Esophagus muscularis mucosa (tissue), 3 donors: ENCODE measurements around the gene HMSD.

Experiments
- POLR2A ChIP-seq: fragments of 450-650 bp; IDR thresholded peaks from one replicate; pipeline ENCODE4 v1.6.1; 2017; ENCODE audit warnings: antibody characterized with exemption, moderate library complexity, mild to moderate bottlenecking, low read depth
- POLR2AphosphoS5 ChIP-seq, 2 donors: sonication (generic); formaldehyde crosslinking; IDR thresholded peaks; one replicate each; pipeline ENCODE4 v1.6.1; 2017; ENCODE audit warnings: antibody characterized with exemption in 2 of 2
- TF ChIP-seq, protein P1 (sequence below), 3 experiments: fragments of 200-600 bp in 2 of 3; fragments of 450-650 bp in 1 of 3; sonication (generic) in 2 of 3; IDR thresholded peaks; one replicate each; pipeline ENCODE4 v1.5.1; 2017 to 2019; ENCODE audit warnings: antibody characterized with exemption in 3 of 3, mild to moderate bottlenecking in 2 of 3, moderate library complexity in 1 of 3

DNA sequence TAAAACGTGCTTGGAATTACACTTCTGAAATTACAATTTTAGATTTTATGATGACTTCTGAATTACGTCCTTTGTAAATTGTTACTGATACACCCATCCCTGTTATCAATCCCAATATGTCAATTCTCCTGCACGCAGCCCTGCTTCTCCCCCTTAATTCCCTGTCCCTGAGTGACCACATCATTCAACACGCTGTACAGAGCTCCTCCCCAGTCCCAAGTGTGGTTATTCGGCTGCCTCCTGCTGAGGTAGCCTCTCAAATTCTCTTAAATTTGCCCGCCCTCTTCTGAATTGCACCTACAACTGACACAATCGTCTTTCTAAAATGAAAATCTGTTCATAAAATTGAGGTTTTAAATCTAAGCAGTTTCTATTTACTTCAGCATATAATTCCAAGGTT is 30.9 kb downstream of the HMSD start:
- TF ChIP-seq, protein P1, sequence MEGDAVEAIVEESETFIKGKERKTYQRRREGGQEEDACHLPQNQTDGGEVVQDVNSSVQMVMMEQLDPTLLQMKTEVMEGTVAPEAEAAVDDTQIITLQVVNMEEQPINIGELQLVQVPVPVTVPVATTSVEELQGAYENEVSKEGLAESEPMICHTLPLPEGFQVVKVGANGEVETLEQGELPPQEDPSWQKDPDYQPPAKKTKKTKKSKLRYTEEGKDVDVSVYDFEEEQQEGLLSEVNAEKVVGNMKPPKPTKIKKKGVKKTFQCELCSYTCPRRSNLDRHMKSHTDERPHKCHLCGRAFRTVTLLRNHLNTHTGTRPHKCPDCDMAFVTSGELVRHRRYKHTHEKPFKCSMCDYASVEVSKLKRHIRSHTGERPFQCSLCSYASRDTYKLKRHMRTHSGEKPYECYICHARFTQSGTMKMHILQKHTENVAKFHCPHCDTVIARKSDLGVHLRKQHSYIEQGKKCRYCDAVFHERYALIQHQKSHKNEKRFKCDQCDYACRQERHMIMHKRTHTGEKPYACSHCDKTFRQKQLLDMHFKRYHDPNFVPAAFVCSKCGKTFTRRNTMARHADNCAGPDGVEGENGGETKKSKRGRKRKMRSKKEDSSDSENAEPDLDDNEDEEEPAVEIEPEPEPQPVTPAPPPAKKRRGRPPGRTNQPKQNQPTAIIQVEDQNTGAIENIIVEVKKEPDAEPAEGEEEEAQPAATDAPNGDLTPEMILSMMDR (IDR thresholded peaks at IDR 0.05): no peak
- TF ChIP-seq POLR2A (no peak), POLR2AphosphoS5 (IDR thresholded peaks at IDR 0.05) (no peak)
